A549 (cell line): ENCODE data around the gene PXK. TPM values are rescaled to one million over a fixed set of nuclear protein-coding genes. Genes with fewer than 3 reads are reported as not detected.

Experiments used
- ATAC-seq, 2 experiments: fragments of 200-7000 bp in 1 of 2; fragments of >200 bp in 1 of 2; cut with Nextera tagmentation in 1 of 2; cut with Tn5 transposase in 1 of 2; 3 replicates each; pipeline versions ENCODE4 v1.8.0 to v1.9.1; 2018 to 2020; ENCODE audit warnings: mild to moderate bottlenecking in 1 of 2, moderate library complexity in 1 of 2
- CTCF ChIA-PET: fragments of 300-600 bp; sonication (Branson Sonifier 250); formaldehyde crosslinking; extraction: SDS; loops from one replicate; lab custom pipeline; 2021; ENCODE audit warnings: antibody characterized with exemption, inconsistent platforms; lab: Yijun Ruan, JAX
- POLR2A ChIA-PET: fragments of 350-600 bp; formaldehyde crosslinking; extraction: SDS; loops from one replicate; lab custom pipeline; 2021; ENCODE audit warnings: antibody characterized with exemption, inconsistent platforms; lab: Yijun Ruan, JAX
- DNase-seq, 2 experiments: peaks; one replicate each; pipeline versions ENCODE4 v3.0.0 to v3.0.0-alpha.2; 2011 to 2016; ENCODE audit warnings: low read depth in 1 of 2, low spot score in 1 of 2
- FAIRE-seq: peaks from 2 replicates; lab custom pipeline; 2011; peaks lifted over from hg19 to GRCh38; lab: Jason Lieb, UNC
- H3K27ac ChIP-seq, 2 experiments: fragments of >200 bp; sonication (Bioruptor Twin); formaldehyde crosslinking; 3 replicates each; pipeline ENCODE4 v1.5.1; 2016 to 2017
- H3K4me1 ChIP-seq: fragments of >200 bp; sonication (Bioruptor Twin); formaldehyde crosslinking; 3 replicates; pipeline ENCODE4 v1.6.1; 2016
- H3K4me2 ChIP-seq: fragments of >200 bp; sonication (Bioruptor Twin); formaldehyde crosslinking; 3 replicates; pipeline ENCODE4 v1.6.1; 2016
- H3K4me3 ChIP-seq: fragments of >200 bp; sonication (Bioruptor Twin); formaldehyde crosslinking; 3 replicates; pipeline ENCODE4 v1.5.1; 2016
- H3K9me3 ChIP-seq: fragments of >200 bp; sonication (Bioruptor Twin); formaldehyde crosslinking; 3 replicates; pipeline ENCODE4 v1.6.1; 2016
- CBX8 ChIP-seq: fragments of 200-600 bp; sonication (generic); IDR thresholded peaks from 2 replicates; pipeline ENCODE4 v1.6.1; 2016
- CEBPB ChIP-seq, 2 experiments: fragments of >200 bp in 1 of 2; sonication (Bioruptor Twin) in 1 of 2; formaldehyde crosslinking in 1 of 2; IDR thresholded peaks; 2 replicates each; pipeline ENCODE4 v1.6.1; 2012 to 2016
- EHF ChIP-seq: fragments of 250-450 bp; sonication (Bioruptor Pico); IDR thresholded peaks from 2 replicates; pipeline ENCODE4 v1.5.0; 2020; ENCODE audit warnings: mild to moderate bottlenecking
- EHMT2 ChIP-seq: fragments of 200-600 bp; sonication (generic); IDR thresholded peaks from 2 replicates; pipeline ENCODE4 v1.6.1; 2016; ENCODE audit warnings: antibody characterized with exemption, low read depth, mild to moderate bottlenecking, moderate library complexity
- EP300 ChIP-seq, 2 experiments: fragments of >200 bp; sonication (Bioruptor Twin); formaldehyde crosslinking; IDR thresholded peaks; 2 replicates in 1 of 2; 3 replicates in 1 of 2; pipeline ENCODE4 v1.6.1; 2016 to 2017
- FOSB ChIP-seq: fragments of 250-450 bp; sonication (Bioruptor Pico); IDR thresholded peaks from 2 replicates; pipeline ENCODE4 v1.5.0; 2020; ENCODE audit warnings: mild to moderate bottlenecking, moderate library complexity
- FOSL2 ChIP-seq, 2 experiments: fragments of 450-650 bp in 1 of 2; fragments of >200 bp in 1 of 2; sonication (Bioruptor Twin) in 1 of 2; formaldehyde crosslinking; IDR thresholded peaks; 2 replicates each; pipeline versions ENCODE4 v1.5.0 to v1.6.1; 2016 to 2020; ENCODE audit warnings: mild to moderate bottlenecking in 1 of 2, moderate library complexity in 1 of 2
- FOXS1 ChIP-seq: fragments of 250-450 bp; sonication (Bioruptor Pico); IDR thresholded peaks from 2 replicates; pipeline ENCODE4 v1.5.0; 2020; ENCODE audit warnings: mild to moderate bottlenecking, moderate library complexity
- HDAC2 ChIP-seq: fragments of 200-600 bp; sonication (generic); IDR thresholded peaks from 2 replicates; pipeline ENCODE4 v1.6.1; 2016
- HES2 ChIP-seq: fragments of >200 bp; sonication (Bioruptor Twin); formaldehyde crosslinking; IDR thresholded peaks from 2 replicates; pipeline ENCODE4 v1.6.1; 2016
- HEYL ChIP-seq: fragments of 250-450 bp; sonication (Bioruptor Pico); IDR thresholded peaks from 2 replicates; pipeline ENCODE4 v1.8.0; 2021; ENCODE audit warnings: mild to moderate bottlenecking, moderate library complexity
- HOXB13 ChIP-seq: fragments of 250-450 bp; sonication (Bioruptor Pico); IDR thresholded peaks from 2 replicates; pipeline ENCODE4 v1.5.0; 2020; ENCODE audit warnings: low read depth, mild to moderate bottlenecking, moderate library complexity
- JUN ChIP-seq, 2 experiments: fragments of >200 bp; sonication (Bioruptor Twin); formaldehyde crosslinking; IDR thresholded peaks; 2 replicates in 1 of 2; 3 replicates in 1 of 2; pipeline ENCODE4 v1.6.1; 2016 to 2017
- KDM1A ChIP-seq: fragments of 200-600 bp; sonication (generic); IDR thresholded peaks from 2 replicates; pipeline ENCODE4 v1.6.1; 2016; ENCODE audit warnings: low read depth, mild to moderate bottlenecking
- KDM5A ChIP-seq: fragments of 200-600 bp; sonication (generic); IDR thresholded peaks from 2 replicates; pipeline ENCODE4 v1.6.1; 2016; ENCODE audit warnings: antibody characterized with exemption, mild to moderate bottlenecking
- MAX ChIP-seq: IDR thresholded peaks from 2 replicates; pipeline ENCODE4 v1.6.1; 2012
- MAZ ChIP-seq: fragments of 150-350 bp; IDR thresholded peaks from 2 replicates; pipeline ENCODE4 v1.6.1; 2014; ENCODE audit warnings: antibody characterized with exemption, low read depth, low read length, borderline replicate concordance
- MYC ChIP-seq: IDR thresholded peaks from 2 replicates; pipeline ENCODE4 v1.6.1; 2012; ENCODE audit warnings: mild to moderate bottlenecking, inconsistent platforms, low read length, improper control_type of control experiment, borderline replicate concordance
- NFE2L2 ChIP-seq: fragments of 150-350 bp; conservative IDR thresholded peaks from 2 replicates; pipeline ENCODE4 v1.6.1; 2014; ENCODE audit warnings: low read length
- PBX3 ChIP-seq: IDR thresholded peaks from 2 replicates; pipeline ENCODE4 v1.6.1; 2012
- POLR2A ChIP-seq: IDR thresholded peaks from 2 replicates; pipeline ENCODE4 v1.6.1; 2012; ENCODE audit warnings: mild to moderate bottlenecking, low read length
- POLR2AphosphoS2 ChIP-seq: conservative IDR thresholded peaks from 2 replicates; pipeline ENCODE4 v1.6.1; 2012; ENCODE audit warnings: low read length, improper control_type of control experiment, inconsistent platforms
- RAD21 ChIP-seq, 2 experiments: fragments of >200 bp in 1 of 2; sonication (Bioruptor Twin) in 1 of 2; formaldehyde crosslinking in 1 of 2; IDR thresholded peaks in 1 of 2; conservative IDR thresholded peaks in 1 of 2; 2 replicates in 1 of 2; 3 replicates in 1 of 2; pipeline ENCODE4 v1.6.1; 2012 to 2018; ENCODE audit warnings: inconsistent platforms in 1 of 2
- SREBF2 ChIP-seq: fragments of 450-650 bp; IDR thresholded peaks from 2 replicates; pipeline ENCODE4 v1.6.1; 2014; ENCODE audit warnings: mild to moderate bottlenecking, moderate library complexity
- TFCP2L1 ChIP-seq: fragments of 250-450 bp; sonication (Bioruptor Pico); IDR thresholded peaks from 2 replicates; pipeline ENCODE4 v1.5.0; 2021; ENCODE audit warnings: mild to moderate bottlenecking
- TP53 ChIP-seq: fragments of 250-450 bp; sonication (Bioruptor Pico); IDR thresholded peaks from 2 replicates; pipeline ENCODE4 v1.5.0; 2021; ENCODE audit warnings: mild to moderate bottlenecking, moderate library complexity
- ZSCAN20 ChIP-seq: fragments of 250-450 bp; sonication (Bioruptor Pico); IDR thresholded peaks from 2 replicates; pipeline ENCODE4 v1.8.0; 2022; ENCODE audit warnings: mild to moderate bottlenecking, moderate library complexity
- WGBS: methylation state at CpG from one replicate; pipeline ENCODE4 v1.1.6; 2017; ENCODE audit errors: missing lambda C conversion rate; 5-methylcytosine and 5-hydroxymethylcytosine counted together
- polyA plus RNA-seq, 4 experiments: library from polyadenylated mRNA; depleted of rRNA in 3 of 4; stranded (reverse); fragments of >200 nt; fragmentation: RNase III in 1 of 4; extraction: RNeasy Plus Mini Kit Qiagen cat#74134 plus additional on column Dnase treatment in 1 of 4; gene quantifications; 2 replicates in 3 of 4; 3 replicates in 1 of 4; pipeline ENCODE4 v1.2.3, GENCODE V29; 2011 to 2017
- TF ChIP-seq, protein P1 (sequence below): IDR thresholded peaks from 2 replicates; pipeline ENCODE4 v1.6.1; 2012; ENCODE audit warnings: low read depth, borderline replicate concordance

PXK gene
- polyA plus RNA-seq, 2 of the 4 experiments (the other 2 are of a cell fraction) = 4.4 to 10.5 TPM

DNA sequence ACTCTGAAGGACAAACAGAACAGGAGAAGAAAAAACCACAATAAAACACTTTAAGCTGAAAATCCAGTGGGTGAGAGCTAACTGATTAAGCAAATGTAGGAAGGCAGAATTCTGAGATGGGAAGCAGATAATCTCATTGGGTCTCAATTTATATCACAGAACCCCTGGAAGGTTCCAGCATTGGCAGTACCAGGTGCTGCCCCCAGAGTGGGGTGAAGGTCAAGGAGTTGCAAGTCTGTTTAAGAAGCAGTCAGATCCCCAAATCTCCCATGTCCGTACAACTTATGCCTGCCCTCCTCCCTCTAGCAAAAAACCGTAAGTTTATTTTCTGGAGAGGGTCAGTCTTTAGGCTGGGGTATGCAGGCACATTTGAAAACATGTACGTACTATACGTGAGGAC lies 45.1 kb downstream of the PXK start:
- Histone ChIP-seq H3K9me3 (no peaks in the 10 kb centered on the region), H3K4me2 (no peak overlapping the region), H3K4me1 (no peaks in the 10 kb centered on the region), H3K27ac (no peak overlapping the region), H3K4me3 (no peak overlapping the region)
- no peak for FAIRE-seq
- 95% methylated on average over 4 of the region's 4 CpGs for WGBS
- no peak for TF ChIP-seq FOSB (CRISPR knock-in tag)
- no peak for TF ChIP-seq HOXB13 (CRISPR knock-in tag)
- no peak for TF ChIP-seq POLR2A
- TF ChIP-seq SREBF2 = no peak
- no peak for TF ChIP-seq KDM1A
- no peak for TF ChIP-seq JUN (IDR thresholded peaks at IDR 0.05)
- no peak for TF ChIP-seq HEYL (CRISPR knock-in tag)
- no peak for TF ChIP-seq FOSL2 (IDR thresholded peaks at IDR 0.05)
- no peak for TF ChIP-seq FOSL2 (CRISPR knock-in tag; IDR thresholded peaks at IDR 0.05)
- no peak for TF ChIP-seq MAX
- TF ChIP-seq EHF (CRISPR knock-in tag) = no peak
- TF ChIP-seq CEBPB (IDR thresholded peaks at IDR 0.05) = no peak
- no peak for TF ChIP-seq EP300 (IDR thresholded peaks at IDR 0.05)
- no peak for TF ChIP-seq ZSCAN20
- no peak for ATAC-seq
- CTCF ChIA-PET = no interaction called here
- POLR2A ChIA-PET = no interaction called here
- DNase-seq = no peak

DNA sequence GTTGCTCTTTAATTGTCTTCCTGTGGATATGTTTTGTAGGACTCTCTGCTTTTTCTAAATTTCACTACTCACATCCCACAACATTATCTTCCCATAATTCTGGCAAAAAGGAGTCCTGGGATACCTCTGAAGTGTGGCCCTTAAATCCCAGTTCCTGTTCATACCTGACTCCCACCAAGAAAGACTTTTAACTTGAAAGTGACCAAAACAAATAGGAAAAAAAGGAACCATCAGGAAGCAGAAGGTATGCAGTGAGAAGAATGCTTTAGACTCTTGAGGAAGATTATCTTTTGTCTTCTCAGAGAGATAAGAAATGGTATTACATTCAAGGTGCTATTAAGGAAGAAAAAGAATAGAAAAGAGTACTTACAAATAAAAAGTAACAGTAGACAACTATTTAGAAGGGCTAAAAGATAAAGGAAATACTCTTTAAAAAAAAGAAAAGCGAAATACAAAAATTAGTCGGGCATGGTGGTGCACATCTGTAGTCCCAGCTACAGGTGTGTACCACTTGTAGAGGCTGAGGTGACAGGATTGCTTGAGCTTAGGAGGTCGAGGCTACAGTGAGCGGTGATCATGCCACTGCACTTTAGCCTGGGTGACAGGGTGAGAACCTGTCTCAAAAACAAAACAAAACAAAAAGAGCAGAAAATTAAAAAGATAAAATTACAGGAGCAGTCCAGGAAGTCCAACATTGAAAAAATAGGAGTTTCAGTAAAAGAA lies 46.8 kb downstream of the PXK start:
- no peak overlapping the region for H3K27ac ChIP-seq
- H3K4me1 ChIP-seq = no peaks in the 10 kb centered on the region
- POLR2A ChIA-PET = no interaction called here
- no peak overlapping the region for H3K4me3 ChIP-seq
- ATAC-seq (no peak), FAIRE-seq (no peak), DNase-seq (no peak)
- CTCF ChIA-PET = interaction anchor here (0.7 kb wide), 1 partner anchor 10 kb away, joined by 3 read pairs; no protein-coding TSS in a partner anchor
- no peak overlapping the region for H3K4me2 ChIP-seq
- no peak for TF ChIP-seq JUN (IDR thresholded peaks at IDR 0.05)
- TF ChIP-seq EHMT2 = no peak
- TF ChIP-seq NFE2L2 = no peak
- TF ChIP-seq, protein P1, sequence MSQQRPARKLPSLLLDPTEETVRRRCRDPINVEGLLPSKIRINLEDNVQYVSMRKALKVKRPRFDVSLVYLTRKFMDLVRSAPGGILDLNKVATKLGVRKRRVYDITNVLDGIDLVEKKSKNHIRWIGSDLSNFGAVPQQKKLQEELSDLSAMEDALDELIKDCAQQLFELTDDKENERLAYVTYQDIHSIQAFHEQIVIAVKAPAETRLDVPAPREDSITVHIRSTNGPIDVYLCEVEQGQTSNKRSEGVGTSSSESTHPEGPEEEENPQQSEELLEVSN = no peak
- no peak for TF ChIP-seq KDM5A
- TF ChIP-seq, all 56 proteins: peak for 0
- no peaks in the 10 kb centered on the region for H3K9me3 ChIP-seq
- WGBS = 90% methylated on average over 4 of the region's 4 CpGs

DNA sequence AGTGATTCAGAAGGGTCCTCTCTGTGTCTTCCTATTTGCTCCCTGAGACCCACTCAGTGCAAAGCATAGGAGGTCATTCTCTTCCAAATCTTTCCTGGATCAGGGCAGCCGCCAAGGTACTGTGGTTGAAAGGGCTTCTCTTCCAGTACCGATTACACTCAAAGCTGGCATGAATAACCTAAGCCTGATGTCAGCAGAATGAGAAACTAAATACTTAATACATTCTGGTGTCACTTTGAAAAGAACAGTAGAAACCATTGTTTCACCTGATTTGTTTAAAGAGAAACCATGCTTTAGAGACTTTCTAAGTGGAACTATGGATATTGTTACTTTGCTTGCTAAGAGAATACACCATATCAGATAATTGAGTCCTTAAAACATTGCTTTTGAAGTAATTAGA lies 50.8 kb downstream of the PXK start:
- CTCF ChIA-PET = interaction anchor here (1.3 kb wide), 1 partner anchor 10 kb away, joined by 7 read pairs; no protein-coding TSS in a partner anchor
- no peaks in the 10 kb centered on the region for H3K9me3 ChIP-seq
- H3K4me3 ChIP-seq = no peak overlapping the region
- no peak for TF ChIP-seq TFCP2L1 (CRISPR knock-in tag)
- TF ChIP-seq POLR2AphosphoS2 = no peak
- TF ChIP-seq MYC = no peak
- TF ChIP-seq RAD21 (conservative IDR thresholded peaks at IDR 0.05 in 1 of 2, IDR thresholded peaks at IDR 0.05 in 1 of 2) = no peak
- no peak for TF ChIP-seq JUN (IDR thresholded peaks at IDR 0.05)
- TF ChIP-seq FOXS1 = no peak
- TF ChIP-seq HDAC2 = no peak
- TF ChIP-seq HOXB13 (CRISPR knock-in tag) = no peak
- no peak for TF ChIP-seq HES2
- TF ChIP-seq TP53 = no peak
- TF ChIP-seq KDM5A = no peak
- no peak for TF ChIP-seq PBX3
- no peak for TF ChIP-seq MAZ
- TF ChIP-seq, protein P1 = no peak
- no peak for TF ChIP-seq CBX8
- TF ChIP-seq, all 56 proteins: peak for 0
- POLR2A ChIA-PET = interaction anchor here (0.5 to 0.9 kb wide), 3 partner anchors 17 to 77 kb away, joined by 3 read pairs; partner anchors contain the start of gene HTD2
- Histone ChIP-seq H3K27ac (no peak overlapping the region), H3K4me2 (no peak overlapping the region), H3K4me1 (peaks cover 1% of the 10 kb centered on the region; the same call in 1 of the 3 replicates)
- no peak for DNase-seq
- 91% methylated on average over 2 of the region's 2 CpGs for WGBS
- ATAC-seq = no peak
- no peak for FAIRE-seq
